ENCODE results near the gene TRPC1. TPM values are rescaled to one million over a fixed set of nuclear protein-coding genes. Genes with fewer than 3 reads are reported as not detected.

The TRPC1 gene
- 10 to 100 TPM; 32.1 to 73.5 TPM for total RNA-seq
- 10 to 100 TPM; 17.7 to 18.0 TPM for polyA plus RNA-seq (ENCODE audit: insufficient read length in 2 of 2)
- long read RNA-seq, donor 1, partial matches to known transcripts, result 15 of 15 reads
- long read RNA-seq, donor 1, other reads (novel, unspliced or antisense), result 0 of 15 reads
- long read RNA-seq, donor 2, partial matches to known transcripts, result 0 of 1 reads
- long read RNA-seq, donor 2, other reads (novel, unspliced or antisense), result 0 of 1 reads
- long read RNA-seq, donor 3, full-length matches to known transcripts, result 1 of 1 reads
- long read RNA-seq, donor 3, partial matches to known transcripts, result 0 of 1 reads
- long read RNA-seq, donor 3, other reads (novel, unspliced or antisense), result 0 of 1 reads
- long read RNA-seq, donor 4, result 0 reads

DNA sequence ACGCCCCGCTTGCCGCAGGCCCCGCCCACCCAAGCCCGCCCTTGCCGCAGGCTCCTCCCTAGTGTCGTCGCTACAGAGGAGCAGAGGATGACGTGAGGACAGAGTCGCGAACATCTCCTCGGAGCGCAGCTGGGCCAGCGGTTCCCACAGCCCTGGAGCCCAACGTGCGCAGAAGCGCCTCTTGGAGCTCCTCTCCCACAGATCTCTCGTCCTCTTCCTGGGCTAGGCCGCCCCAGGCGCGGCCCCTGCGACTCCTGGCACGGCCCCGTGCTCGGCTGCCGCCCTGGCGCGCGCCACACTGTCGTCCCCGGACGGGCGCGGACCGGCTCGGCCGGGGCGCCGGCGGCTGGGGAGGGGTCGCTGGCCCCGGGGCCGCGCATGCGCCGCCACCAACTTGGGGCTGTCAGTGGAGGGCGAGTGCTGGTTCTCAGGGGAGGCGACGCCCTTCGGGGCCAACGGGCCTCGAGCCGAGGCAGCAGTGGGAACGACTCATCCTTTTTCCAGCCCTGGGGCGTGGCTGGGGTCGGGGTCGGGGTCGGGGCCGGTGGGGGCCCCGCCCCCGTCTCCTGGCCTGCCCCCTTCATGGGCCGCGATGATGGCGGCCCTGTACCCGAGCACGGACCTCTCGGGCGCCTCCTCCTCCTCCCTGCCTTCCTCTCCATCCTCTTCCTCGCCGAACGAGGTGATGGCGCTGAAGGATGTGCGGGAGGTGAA, at the start of gene TRPC1:
Gene TRPC1 (plus strand): TSS at position 67 of the 714 bp plus-strand sequence. CDS start 526 bp downstream, at position 593.
- peak within 1 kb of the TSS; percentile 93 for H3K27ac ChIP-seq (ENCODE audit: low read depth, low read length)
- WGBS (ENCODE audit: insufficient coverage), result under 1% methylated on average over 59 of the region's 73 CpGs
- H3K36me3 ChIP-seq (ENCODE audit: control insufficient read depth, insufficient read depth, low read length), result peaks cover 2% of the 10 kb centered on the region
- H3K9me3 ChIP-seq (ENCODE audit: control insufficient read depth, insufficient read depth, low read length), result no peaks in the 10 kb centered on the region
- H3K27me3 ChIP-seq (ENCODE audit: control insufficient read depth, insufficient read depth, low read length), result no peaks in the 10 kb centered on the region
- DNase-seq (ENCODE audit: low read depth in 4 of 6, low spot score in 6 of 6), result peak; percentile 76 to 97 (median 82)
- peak within 1 kb of the TSS; percentile 80 for H3K4me3 ChIP-seq (ENCODE audit: low read depth, low read length)
- peaks cover 4% of the 10 kb centered on the region for H3K4me1 ChIP-seq (ENCODE audit: control insufficient read depth, insufficient read depth, low read length)

GRCh38 chr3:142676151-142676550, 47.7 kb upstream of the TRPC1 start:
- no CpG with 5 or more reads among the region's 2 CpGs for WGBS (ENCODE audit: insufficient coverage)
- H3K36me3 ChIP-seq (ENCODE audit: control insufficient read depth, insufficient read depth, low read length), result no peaks in the 10 kb centered on the region
- H3K4me1 ChIP-seq (ENCODE audit: control insufficient read depth, insufficient read depth, low read length), result no peaks in the 10 kb centered on the region
- no peaks in the 10 kb centered on the region for H3K27me3 ChIP-seq (ENCODE audit: control insufficient read depth, insufficient read depth, low read length)
- DNase-seq (ENCODE audit: low read depth in 4 of 6, low spot score in 6 of 6), result no peak
- H3K27ac ChIP-seq (ENCODE audit: low read depth, low read length), result no peak overlapping the region
- H3K4me3 ChIP-seq (ENCODE audit: low read depth, low read length), result no peak overlapping the region
- no peaks in the 10 kb centered on the region for H3K9me3 ChIP-seq (ENCODE audit: control insufficient read depth, insufficient read depth, low read length)

DNA sequence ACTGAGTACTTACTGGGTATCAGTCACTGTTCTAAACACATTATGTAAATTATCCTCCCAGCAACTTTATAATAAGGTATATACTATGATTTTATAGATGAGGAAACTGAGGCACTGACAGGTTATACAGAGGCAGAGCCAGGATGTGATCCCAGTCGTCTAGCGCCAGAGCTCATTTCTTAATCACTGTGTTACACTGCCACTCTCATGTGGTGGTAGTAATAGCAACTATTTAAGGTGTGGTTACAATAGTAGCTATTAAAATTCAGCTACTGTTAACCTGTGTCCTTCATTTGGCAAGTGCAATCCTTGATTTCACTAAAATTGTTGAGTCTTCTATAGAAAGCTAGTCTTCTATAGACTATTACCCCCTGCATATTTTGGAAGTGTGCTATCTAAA, 43.1 kb upstream of the TRPC1 start:
- DNase-seq (ENCODE audit: low read depth in 4 of 6, low spot score in 6 of 6), result no peak
- H3K27me3 ChIP-seq (ENCODE audit: control insufficient read depth, insufficient read depth, low read length), result no peaks in the 10 kb centered on the region
- no peaks in the 10 kb centered on the region for H3K4me1 ChIP-seq (ENCODE audit: control insufficient read depth, insufficient read depth, low read length)
- 83% methylated on average over 2 of the region's 2 CpGs for WGBS (ENCODE audit: insufficient coverage)
- H3K9me3 ChIP-seq (ENCODE audit: control insufficient read depth, insufficient read depth, low read length), result no peaks in the 10 kb centered on the region
- H3K27ac ChIP-seq (ENCODE audit: low read depth, low read length), result no peak overlapping the region
- no peak overlapping the region for H3K4me3 ChIP-seq (ENCODE audit: low read depth, low read length)
- H3K36me3 ChIP-seq (ENCODE audit: control insufficient read depth, insufficient read depth, low read length), result no peaks in the 10 kb centered on the region

GRCh38 chr3:142690613-142691012, 33.2 kb upstream of the TRPC1 start:
- no peak for DNase-seq (ENCODE audit: low read depth in 4 of 6, low spot score in 6 of 6)
- Histone ChIP-seq H3K9me3 (ENCODE audit: control insufficient read depth, insufficient read depth, low read length) (no peaks in the 10 kb centered on the region), H3K4me1 (ENCODE audit: control insufficient read depth, insufficient read depth, low read length) (no peaks in the 10 kb centered on the region), H3K4me3 (ENCODE audit: low read depth, low read length) (no peak overlapping the region), H3K27me3 (ENCODE audit: control insufficient read depth, insufficient read depth, low read length) (no peaks in the 10 kb centered on the region), H3K36me3 (ENCODE audit: control insufficient read depth, insufficient read depth, low read length) (no peaks in the 10 kb centered on the region), H3K27ac (ENCODE audit: low read depth, low read length) (no peak overlapping the region)
- WGBS (ENCODE audit: insufficient coverage), result no CpG with 5 or more reads among the region's 2 CpGs

DNA sequence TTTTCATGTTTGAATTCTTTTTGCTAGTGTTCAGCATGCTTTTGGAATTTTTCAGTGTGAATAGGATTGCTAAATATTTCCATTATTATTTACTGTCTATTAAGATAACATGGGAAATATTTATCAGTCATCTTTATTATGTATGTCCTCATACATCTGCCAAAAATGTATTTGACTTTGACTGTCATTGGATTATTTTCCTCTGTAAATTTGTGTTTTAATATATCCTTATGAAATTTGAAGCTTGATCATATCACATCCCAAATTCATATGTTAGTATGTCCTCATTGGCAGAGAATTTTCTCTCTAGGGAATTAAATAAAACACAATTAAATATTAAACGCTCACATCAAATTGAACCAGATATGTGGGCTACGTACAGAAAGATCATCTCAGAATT, 32.3 kb upstream of the TRPC1 start:
- Histone ChIP-seq H3K27ac (ENCODE audit: low read depth, low read length) (no peak overlapping the region), H3K4me3 (ENCODE audit: low read depth, low read length) (no peak overlapping the region), H3K27me3 (ENCODE audit: control insufficient read depth, insufficient read depth, low read length) (no peaks in the 10 kb centered on the region), H3K9me3 (ENCODE audit: control insufficient read depth, insufficient read depth, low read length) (no peaks in the 10 kb centered on the region), H3K36me3 (ENCODE audit: control insufficient read depth, insufficient read depth, low read length) (no peaks in the 10 kb centered on the region), H3K4me1 (ENCODE audit: control insufficient read depth, insufficient read depth, low read length) (no peaks in the 10 kb centered on the region)
- DNase-seq (ENCODE audit: low read depth in 4 of 6, low spot score in 6 of 6), result no peak
- WGBS (ENCODE audit: insufficient coverage), result no CpG with 5 or more reads among the region's 2 CpGs

DNA sequence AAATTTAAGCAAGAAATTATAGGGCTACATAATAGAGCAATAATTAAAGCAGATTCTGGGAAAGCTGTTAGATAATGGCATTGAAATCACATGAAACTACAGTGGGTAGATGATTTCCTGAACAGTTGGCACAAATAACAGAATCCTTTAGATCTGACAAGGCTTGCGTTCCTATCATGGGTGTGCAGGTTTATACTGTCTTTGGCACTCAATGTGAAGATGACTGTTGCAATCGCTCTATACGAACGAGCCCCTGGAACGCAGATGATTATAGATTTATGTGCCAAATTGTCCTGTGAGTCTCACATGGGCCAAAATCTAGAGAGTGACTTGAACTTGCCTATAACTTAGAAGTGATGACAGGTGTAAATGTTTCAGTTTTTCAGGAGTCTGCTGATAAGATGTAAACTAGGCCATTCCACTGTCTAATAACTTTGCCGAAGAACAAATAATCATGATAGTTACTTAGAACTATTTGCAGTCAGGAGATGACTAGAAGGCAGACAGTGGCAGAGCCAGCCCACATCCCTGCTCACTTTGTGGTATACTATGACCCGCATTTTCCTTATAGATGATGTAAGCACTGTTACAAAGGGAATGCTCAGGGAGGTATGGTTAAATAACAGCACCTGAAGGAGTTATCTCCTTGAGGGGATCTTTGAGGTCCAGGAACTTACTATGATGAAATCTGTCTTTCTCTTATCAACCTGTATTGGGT, 30.5 kb upstream of the TRPC1 start:
- H3K4me1 ChIP-seq (ENCODE audit: control insufficient read depth, insufficient read depth, low read length), result no peaks in the 10 kb centered on the region
- 76% methylated on average over 6 of the region's 7 CpGs for WGBS (ENCODE audit: insufficient coverage)
- no peaks in the 10 kb centered on the region for H3K9me3 ChIP-seq (ENCODE audit: control insufficient read depth, insufficient read depth, low read length)
- no peaks in the 10 kb centered on the region for H3K36me3 ChIP-seq (ENCODE audit: control insufficient read depth, insufficient read depth, low read length)
- no peak overlapping the region for H3K4me3 ChIP-seq (ENCODE audit: low read depth, low read length)
- DNase-seq (ENCODE audit: low read depth in 4 of 6, low spot score in 6 of 6), result no peak
- no peaks in the 10 kb centered on the region for H3K27me3 ChIP-seq (ENCODE audit: control insufficient read depth, insufficient read depth, low read length)
- no peak overlapping the region for H3K27ac ChIP-seq (ENCODE audit: low read depth, low read length)

GRCh38 chr3:142694225-142694624, 29.6 kb upstream of the TRPC1 start:
- WGBS (ENCODE audit: insufficient coverage), result no CpG with 5 or more reads among the region's 1 CpG
- DNase-seq (ENCODE audit: low read depth in 4 of 6, low spot score in 6 of 6), result no peak
- no peak overlapping the region for H3K4me3 ChIP-seq (ENCODE audit: low read depth, low read length)
- H3K27me3 ChIP-seq (ENCODE audit: control insufficient read depth, insufficient read depth, low read length), result no peaks in the 10 kb centered on the region
- H3K36me3 ChIP-seq (ENCODE audit: control insufficient read depth, insufficient read depth, low read length), result no peaks in the 10 kb centered on the region
- no peak overlapping the region for H3K27ac ChIP-seq (ENCODE audit: low read depth, low read length)
- no peaks in the 10 kb centered on the region for H3K9me3 ChIP-seq (ENCODE audit: control insufficient read depth, insufficient read depth, low read length)
- H3K4me1 ChIP-seq (ENCODE audit: control insufficient read depth, insufficient read depth, low read length), result no peaks in the 10 kb centered on the region

DNA sequence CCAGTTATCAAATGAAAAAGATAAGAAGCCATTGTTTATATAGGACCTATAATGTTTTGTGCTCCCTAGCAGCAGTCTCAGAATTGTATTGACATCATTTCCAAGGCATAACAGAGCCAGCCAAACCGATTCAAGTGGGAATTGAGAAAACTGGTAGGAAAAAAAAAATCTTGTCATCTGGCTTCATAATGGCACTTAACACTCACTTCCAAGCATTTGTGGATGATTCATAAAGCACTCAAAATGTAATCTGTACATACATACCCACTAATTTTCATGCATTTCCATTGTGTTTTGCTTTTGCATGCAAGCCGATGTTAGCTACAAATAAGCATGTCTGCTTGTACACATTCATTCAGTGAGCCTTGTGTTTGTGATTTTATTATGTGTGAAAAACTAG, 18.6 kb upstream of the TRPC1 start:
- Histone ChIP-seq H3K36me3 (ENCODE audit: control insufficient read depth, insufficient read depth, low read length) (no peaks in the 10 kb centered on the region), H3K4me1 (ENCODE audit: control insufficient read depth, insufficient read depth, low read length) (no peaks in the 10 kb centered on the region), H3K27me3 (ENCODE audit: control insufficient read depth, insufficient read depth, low read length) (no peaks in the 10 kb centered on the region), H3K27ac (ENCODE audit: low read depth, low read length) (no peak overlapping the region), H3K4me3 (ENCODE audit: low read depth, low read length) (no peak overlapping the region), H3K9me3 (ENCODE audit: control insufficient read depth, insufficient read depth, low read length) (no peaks in the 10 kb centered on the region)
- peak in 2 of 6 donors; percentile 17 to 64 for DNase-seq (ENCODE audit: low read depth in 4 of 6, low spot score in 6 of 6)
- no CpG with 5 or more reads among the region's 2 CpGs for WGBS (ENCODE audit: insufficient coverage)

GRCh38 chr3:142706321-142707127, 17.3 kb upstream of the TRPC1 start:
- H3K27ac ChIP-seq (ENCODE audit: low read depth, low read length), result no peak overlapping the region
- DNase-seq (ENCODE audit: low read depth in 4 of 6, low spot score in 6 of 6), result no peak
- H3K36me3 ChIP-seq (ENCODE audit: control insufficient read depth, insufficient read depth, low read length), result no peaks in the 10 kb centered on the region
- no peak overlapping the region for H3K4me3 ChIP-seq (ENCODE audit: low read depth, low read length)
- H3K4me1 ChIP-seq (ENCODE audit: control insufficient read depth, insufficient read depth, low read length), result no peaks in the 10 kb centered on the region
- no peaks in the 10 kb centered on the region for H3K27me3 ChIP-seq (ENCODE audit: control insufficient read depth, insufficient read depth, low read length)
- 95% methylated on average over 7 of the region's 7 CpGs for WGBS (ENCODE audit: insufficient coverage)
- H3K9me3 ChIP-seq (ENCODE audit: control insufficient read depth, insufficient read depth, low read length), result no peaks in the 10 kb centered on the region
